Measurements from ENCODE around the gene CHN2. TPM values are rescaled to one million over a fixed set of nuclear protein-coding genes. Genes with fewer than 3 reads are reported as not detected.

Gene CHN2
- total RNA-seq, 1 experiment from 2014 or later, result not detected

DNA sequence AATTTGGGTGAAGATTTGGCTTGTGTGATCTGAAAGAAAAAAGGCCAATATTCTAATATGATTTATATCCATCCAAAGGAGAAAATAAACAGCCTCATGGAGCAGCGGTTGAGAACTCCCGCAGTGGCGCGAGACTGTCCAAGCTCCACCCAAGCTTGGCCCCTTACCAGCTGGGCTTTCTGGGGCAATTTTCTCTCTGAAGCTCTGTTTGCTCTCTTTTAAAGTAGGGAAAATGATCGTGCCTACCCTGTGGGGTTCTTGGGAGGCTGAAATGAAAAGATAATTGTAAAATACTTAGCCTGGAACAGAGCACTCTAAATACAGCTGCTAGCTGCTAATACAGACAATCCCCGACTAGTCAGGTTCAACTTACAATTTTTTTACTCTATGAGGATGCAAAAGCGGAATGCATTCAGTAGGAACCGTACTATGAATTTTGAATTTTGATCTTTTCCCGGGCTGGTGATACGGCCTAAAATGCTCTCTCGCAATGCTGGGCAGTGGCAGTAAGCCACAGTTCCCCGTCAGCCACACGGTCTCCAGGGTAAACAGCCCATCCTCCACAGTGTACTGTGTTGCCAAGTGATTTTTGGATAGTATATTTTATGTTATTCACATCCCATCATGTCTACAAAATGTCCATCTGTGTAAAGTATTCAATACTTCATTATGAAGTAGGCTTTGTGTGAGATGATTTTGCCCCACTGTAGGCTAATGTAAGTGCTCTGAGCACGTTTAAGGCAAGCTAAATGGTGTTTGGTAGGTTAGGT is 137.7 kb downstream of the CHN2 start:
- DNase-seq (ENCODE audit: low read depth), result no peak

DNA sequence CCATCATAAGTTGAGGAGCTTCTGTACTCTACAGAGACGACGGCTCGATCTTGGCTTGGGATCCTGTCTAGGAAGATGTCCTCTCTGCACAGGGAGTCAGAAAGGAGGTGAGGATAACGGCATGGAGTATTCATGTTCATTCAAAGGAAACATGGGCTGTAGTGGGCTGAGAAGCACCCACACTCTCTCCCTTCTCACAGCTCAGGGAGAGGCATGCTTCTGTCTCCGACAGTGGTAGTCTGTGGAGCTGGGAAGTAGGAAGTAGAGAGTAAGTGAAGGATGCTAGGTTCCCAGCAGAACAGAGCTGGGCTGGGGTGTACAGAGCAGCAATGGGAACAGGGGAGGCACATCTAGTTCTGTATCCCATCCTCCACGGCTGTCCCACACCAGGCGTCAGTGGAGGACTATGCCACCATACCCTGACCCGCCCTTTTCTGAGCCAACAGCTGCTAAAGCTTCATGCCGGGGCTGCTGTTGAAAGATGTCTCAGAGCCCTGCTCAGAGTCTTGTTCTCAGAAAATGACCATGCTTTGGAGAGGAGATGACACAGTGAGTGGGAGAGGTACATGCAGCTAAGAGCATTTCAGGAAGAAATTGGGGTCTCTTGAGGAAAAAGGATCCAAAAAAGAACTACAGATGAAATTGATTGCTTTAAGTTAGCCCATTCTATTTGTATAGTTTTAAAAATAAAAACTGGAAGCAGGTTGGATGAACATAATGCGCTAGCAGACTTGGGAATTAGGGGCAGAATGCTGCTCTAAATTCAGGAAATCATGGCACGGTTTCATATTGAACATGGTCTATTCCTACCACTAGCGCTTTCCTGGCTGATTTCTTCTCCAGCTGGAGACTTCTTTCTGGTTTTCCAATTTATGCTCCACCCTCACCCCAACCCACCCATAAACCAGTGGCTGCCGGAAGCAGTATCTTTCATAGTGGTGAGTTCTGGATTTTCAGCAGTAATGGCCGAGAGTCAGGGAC is 138.6 kb downstream of the CHN2 start:
- DNase-seq (ENCODE audit: low read depth), result peak; percentile 37

DNA sequence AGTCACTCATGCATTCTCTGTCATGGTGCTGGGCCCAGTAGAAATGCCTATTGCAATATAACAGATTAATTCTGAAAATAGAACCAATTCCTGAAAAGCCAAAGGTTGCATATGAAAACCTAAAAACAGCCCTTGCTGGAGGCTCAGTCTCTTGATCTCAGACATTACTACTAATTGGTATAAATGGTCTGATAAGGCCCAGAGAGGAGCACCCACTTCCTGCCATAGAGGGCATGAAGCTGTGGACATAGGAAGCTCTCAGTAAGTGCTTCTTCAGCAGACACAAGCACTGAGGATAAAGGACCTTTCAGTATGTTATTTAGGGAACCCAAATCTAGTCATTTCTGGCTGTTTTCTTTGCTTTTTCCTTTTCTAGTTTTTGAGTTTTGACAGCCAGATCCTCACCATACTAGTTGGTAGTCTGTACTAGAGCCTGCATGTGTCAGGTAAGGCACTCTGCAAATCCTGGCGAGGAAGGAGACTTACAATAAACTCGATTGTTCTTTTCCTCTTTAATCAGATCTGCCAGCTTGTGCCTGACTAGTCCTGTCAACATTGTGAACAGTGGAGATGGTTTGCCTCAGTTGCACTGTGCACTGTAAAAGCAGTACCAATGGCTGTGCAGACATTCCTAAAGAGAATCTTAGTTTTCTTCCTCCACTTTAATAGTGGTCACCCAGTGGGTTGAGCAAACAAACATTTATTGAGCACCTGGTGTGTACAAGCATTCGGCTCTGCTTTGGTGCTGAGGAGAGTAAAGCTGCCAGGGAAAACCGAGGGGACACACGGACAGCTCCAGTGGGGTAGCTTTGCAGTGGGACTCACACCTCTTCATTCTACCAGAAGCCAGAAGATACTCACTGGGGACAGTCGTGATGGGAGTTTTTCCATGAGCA is 140.9 kb downstream of the CHN2 start:
- no peak for DNase-seq (ENCODE audit: low read depth)

DNA sequence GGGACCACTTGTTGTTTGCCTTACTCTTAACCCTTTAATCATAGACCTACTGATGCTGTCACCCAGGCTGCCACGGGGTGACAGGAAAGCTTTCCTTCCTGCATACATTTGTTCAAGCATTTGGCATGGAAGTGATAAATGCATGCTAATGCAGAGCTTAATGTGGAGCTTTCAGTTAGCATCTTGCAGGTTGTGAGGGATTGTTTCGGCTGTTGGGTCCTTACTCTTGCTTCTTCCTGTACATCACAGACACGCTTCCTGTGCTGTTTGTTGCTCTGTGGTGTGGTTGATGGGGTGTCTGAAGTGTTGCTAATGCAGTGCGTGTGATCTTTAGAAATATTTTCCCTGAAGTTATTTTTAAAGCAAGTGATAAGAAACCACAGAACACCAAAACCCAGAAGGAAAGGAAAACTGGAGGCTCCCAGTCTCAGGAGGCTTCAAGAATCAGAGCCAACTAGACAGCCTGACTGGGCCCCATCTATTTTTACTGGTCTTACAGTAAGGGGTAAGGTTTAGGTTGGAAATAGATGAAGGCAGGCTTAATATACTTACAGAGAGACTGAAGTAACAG is 143.1 kb downstream of the CHN2 start:
- DNase-seq (ENCODE audit: low read depth), result no peak

DNA sequence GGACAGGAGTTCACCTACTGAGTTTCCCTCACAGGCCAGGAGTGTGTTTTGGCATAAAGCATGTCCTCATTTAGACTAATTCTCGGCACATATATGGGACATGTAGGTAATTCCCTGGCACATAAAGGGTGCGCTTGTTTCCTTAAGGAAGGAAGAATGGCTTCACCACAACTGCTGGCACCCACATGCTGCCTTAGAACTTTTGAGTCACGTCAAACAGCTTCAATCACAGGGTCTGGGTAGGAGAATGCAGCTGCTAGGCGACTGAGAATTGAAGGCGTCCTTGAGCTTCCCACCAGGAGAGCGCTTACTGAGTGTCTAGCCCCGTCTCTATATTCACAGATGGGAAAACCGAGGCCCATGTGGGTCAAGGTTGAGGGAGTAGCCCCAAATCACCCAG is 146.1 kb downstream of the CHN2 start:
- no peak for DNase-seq (ENCODE audit: low read depth)

DNA sequence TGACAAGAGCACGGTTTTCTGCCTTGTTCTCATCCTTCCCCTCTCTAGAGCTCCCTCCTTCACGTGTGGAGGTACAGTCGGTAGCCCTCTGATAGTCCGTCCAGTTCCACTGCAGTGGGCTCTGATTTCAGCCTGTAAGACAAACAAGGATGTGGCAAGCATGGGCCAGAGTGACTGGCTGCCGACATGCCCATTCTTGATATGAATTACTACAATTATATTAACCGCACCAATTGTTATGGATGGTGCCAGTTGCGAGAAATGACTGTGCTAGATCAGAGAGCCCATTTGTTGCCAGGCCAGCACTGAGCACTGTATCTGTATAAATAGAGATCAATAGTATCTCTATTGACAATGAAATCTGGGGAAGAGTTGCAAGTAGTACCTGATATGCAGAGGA is 146.6 kb downstream of the CHN2 start:
- no peak for DNase-seq (ENCODE audit: low read depth)

DNA sequence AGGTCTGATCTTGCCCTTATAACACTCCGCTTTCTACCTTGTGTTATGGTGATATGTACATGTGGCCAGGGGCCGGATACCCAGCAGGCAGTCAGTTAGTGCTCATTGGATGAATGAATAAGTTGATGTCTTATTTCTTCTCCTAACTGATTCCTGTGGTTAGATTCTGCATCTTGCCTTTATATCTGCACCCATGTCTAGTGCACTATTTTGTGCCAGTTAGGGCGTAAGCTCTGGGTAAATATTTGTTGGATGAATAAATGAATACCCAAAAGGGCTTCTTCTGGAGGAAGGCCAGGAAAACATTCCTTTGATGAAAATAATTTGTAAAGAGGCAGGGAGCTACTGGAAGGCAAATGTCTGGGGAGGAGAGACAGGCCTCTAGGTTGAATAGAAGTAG is 148.2 kb downstream of the CHN2 start:
- peak; percentile 60 for DNase-seq (ENCODE audit: low read depth)

DNA sequence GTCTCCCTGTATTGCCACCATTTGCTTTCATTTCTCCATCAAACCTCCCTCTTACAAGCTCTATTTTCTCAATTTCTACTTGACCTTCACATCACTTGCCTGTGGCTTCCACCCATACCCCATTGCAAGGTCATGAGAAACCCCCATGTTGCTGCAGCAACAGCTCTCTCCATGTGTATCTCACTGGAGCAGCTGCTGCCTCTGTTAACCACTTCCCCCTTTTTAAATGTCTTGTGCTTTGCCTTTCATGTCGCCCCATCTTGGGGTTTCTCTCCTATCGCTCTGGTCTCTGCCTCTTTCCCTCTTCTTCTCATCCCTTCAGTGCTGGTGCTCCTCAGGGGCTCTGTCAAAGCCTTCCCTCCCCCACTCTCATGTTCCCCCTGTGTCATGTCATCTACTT is 148.8 kb downstream of the CHN2 start:
- DNase-seq (ENCODE audit: low read depth), result no peak

DNA sequence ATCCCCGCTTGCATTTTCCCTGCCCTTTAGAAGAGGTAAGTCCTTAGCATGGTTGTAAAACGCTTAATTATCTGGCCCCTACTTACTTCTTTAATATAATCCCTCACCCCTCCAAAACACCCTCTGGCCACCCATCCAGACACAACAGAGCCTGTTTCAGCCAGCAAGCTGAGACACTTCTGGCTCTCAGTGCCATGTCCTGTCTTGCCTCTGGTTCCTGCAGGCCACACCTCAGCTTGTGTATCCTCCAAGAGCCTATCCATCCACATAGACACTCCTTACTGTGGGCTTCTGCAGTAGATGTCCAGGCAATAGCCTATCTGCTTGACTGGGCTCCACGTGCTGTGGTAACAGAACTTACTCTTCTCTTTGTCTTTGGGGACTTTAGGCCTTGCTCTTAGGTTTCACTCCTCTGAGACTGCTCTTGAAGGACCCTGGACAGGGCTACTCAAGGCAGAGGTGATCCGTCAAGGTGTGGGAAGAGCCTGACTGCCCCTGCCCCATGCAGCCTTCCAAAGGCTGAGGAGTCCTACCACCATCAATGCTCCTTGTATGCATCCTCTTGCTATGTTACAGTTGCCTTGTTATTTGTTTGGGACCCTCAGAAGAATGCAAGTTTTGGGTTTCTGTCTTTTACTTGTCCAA is 149.9 kb downstream of the CHN2 start:
- no peak for DNase-seq (ENCODE audit: low read depth)

DNA sequence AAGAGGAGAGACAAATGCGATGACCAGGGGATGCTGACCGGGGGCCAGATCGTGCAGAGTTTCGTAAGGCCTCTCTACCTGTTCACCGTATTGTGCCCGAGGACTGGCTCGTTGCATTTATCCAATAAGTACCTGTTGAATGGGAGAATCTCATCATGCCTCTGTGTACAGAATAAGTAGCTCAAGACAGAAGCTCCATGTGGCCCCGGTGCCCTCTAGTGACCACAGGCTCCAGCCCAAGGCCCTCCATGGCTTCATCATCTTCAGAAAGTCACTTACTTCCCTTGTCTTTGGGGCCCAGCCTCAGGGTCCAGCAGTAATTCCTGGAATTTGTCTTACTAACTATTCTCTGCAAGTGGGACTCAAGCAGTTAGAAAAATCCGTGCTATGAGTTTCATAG is 151.0 kb downstream of the CHN2 start:
- peak; percentile 35 for DNase-seq (ENCODE audit: low read depth)

DNA sequence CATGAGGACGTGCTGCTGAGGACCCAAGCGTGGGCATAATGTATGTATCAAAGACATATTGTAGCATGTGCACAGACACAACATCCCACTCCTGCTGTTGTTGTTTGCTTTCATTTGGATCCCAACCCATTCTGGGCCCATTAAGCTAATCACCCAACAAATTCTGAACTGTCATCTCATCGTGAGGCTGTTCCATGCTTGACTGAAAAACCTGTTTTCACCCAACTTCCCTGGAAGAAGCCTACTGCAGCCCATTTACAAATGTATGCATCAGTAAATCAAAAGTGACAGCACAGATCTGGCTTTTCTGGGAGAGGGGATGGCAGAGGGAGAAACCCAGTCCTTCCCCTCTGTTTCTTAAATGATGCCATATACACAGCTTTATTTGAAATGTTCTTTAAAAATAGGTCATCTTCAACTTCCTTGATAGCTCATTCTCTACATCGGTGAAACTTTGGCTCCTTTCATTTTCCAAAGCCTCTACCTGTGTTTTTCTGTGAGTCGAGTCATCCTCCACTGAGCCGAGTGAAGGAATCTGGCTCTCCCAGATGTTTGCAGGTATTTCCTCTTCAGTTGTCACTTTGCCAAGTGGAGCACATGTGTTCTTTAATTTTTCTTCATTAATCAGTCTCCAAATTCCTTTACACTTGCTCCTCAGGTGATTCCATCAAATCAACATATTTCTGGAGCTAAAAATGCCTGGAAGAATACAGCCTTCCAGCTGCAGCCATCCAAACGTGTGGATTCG is 151.8 kb downstream of the CHN2 start:
- DNase-seq (ENCODE audit: low read depth), result no peak

DNA sequence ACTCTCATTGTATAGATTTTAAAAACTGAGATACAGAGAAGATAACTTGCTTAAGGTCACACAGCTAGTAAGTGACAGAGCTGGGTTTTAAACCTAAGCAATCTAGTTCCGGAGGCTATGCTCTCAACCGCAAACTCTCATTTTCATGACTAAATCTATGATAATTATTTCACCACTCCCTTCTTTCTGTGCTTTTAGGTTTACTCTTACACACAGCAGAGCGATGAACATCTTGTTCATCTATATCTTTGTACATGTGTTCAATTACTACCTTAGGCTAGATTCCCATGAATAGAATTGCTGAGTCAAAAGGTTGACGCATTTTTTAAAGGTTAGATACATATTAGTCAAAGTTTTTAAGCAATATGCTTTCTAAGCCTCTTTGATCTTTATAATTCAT is 154.8 kb downstream of the CHN2 start:
- DNase-seq (ENCODE audit: low read depth), result no peak

DNA sequence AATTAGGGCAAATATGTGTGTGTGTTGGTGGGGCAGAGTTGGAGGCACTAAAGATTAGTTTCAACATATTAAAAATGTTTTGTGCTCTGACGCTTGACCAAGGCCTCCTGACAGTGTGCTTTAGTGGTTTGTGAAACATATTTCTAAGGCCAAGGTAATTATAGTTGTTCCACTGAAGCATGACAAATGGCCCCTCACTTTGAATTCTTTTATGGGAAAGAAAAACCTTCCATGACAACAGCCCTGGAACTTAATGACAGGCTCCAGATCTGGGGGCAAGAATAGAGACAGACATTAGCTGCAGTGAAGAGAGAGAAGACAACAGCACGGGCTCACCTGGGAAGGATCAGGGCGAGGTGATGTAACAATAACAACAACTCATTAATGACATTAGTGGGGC is 155.8 kb downstream of the CHN2 start:
- no peak for DNase-seq (ENCODE audit: low read depth)

DNA sequence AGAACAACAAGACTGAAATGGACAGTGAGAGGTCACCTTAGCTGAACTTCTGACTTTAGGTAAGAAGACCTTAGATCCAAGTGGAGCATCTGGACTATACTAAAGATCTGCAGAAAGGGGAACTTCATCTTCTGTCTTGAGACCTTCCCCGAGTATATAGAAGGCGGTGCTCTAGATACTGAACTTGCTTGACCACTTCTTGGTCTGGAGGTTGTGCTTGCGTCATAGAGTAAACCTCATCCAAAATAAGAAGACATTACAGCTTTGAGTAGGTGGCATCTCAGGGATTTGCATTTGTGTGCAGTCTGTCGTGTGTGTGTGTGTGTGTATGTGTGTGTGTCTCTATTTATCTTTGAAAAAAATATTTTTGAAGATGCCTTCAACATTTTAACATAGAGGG is 157.5 kb downstream of the CHN2 start:
- DNase-seq (ENCODE audit: low read depth), result no peak

DNA sequence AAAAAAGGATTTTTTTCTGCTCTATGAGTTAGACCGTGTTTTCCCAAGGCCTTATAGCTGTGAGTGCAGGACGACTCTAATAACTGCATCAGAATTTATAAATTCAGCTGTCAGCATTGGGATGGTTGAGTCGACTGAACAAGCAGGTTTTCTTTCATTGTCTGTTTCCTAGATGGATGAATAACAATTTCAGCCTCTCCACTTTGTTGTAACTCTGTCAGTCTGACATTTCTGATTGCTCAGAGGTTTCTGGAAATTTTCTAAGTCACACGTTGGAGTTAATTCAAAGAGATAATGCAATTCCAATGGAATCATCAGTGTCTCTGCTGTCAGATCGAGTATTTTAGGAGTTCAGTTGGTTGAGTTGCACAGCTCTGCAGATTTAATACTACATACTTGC is 159.2 kb downstream of the CHN2 start:
- no peak for DNase-seq (ENCODE audit: low read depth)

DNA sequence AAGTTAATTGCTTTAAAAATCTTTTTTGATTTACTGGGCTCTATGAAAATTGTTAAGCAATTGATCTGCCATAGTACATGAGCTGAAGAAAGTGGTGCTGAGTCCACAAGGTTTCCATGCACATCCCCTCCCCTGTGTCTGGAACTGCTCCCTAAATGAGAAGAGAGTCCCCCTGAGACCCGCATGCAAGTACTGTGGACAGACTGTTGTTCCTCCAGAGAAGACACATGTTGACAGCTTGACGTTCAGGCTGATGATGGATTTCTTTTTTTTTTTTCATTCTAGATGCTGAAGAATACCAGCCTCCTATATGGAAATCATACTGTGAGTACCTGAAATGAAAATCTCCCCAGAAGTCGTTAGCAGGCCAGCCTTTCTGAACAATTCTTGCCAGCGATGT is 159.8 kb downstream of the CHN2 start:
- no peak for DNase-seq (ENCODE audit: low read depth)

DNA sequence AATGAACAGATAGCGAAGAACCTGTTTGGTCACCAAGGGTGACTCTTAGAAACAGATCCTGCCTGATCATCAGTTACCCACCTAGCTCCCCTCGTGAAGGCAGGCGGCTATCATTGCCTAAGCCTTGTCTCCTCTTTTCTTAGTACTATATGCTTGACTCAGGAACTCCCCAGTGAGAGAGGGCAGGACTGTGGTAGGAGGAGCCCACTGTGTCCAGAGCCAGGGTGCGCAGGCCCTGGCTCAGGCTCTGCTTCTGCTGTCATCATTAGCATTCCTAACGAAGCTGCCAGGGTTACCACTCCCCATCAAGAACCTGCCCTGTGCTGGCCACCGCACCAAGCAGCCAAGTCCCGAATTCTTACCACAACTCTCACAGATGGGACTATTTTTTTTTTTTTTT is 160.8 kb downstream of the CHN2 start:
- no peak for DNase-seq (ENCODE audit: low read depth)

DNA sequence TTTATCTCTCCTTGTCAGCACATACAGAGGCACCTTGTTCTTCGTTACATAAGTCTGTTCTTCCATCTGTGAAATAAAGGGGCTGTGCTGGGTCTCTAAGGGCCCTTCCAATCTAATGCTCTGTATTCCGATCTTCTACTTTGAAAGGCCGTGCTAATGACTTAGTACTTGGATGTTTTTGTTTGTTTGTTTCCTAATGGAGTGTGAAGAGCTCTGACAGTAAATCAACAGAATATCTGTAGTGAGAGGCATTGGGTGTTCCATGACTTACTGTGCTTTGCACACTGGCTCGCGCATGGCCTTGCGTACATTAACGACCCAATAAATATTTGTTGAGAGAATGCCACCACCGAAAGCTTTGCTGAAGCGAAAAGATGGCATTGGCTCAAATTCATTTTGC is 162.1 kb downstream of the CHN2 start:
- no peak for DNase-seq (ENCODE audit: low read depth)

DNA sequence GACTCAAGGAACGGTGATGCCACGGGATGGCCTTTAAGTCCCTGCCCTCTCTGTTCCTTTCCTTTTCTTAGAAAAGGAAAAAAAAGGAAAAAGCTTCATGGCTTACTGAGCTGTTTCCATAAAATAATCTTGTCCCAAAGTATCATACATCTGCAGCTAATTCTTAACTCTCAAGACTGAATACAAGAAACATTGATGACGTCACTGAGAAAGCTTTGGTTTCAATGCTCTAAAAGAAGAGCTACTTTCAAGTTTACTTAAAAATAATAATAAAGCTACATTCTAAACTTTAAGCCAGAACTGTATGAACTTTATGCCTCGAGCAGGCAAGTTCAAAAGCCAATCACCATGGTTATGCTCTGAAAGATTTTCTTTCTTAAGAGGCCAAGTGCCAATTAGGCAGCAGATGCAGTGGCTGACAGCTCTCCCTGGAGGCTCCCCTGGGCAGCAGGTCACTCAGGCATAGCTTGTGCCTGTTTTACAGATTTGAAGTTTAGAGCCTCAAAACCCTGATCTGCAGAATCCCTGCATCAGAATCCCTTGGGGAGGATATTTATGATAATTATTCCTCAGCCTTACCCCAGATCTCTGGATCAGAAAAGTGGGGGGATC is 165.0 kb downstream of the CHN2 start:
- no peak for DNase-seq (ENCODE audit: low read depth)
